NCI-H69 (cell line): ENCODE measurements around the gene EIF4A3.

ENCODE experiments used
- DNase-seq: peaks from one replicate; lab custom pipeline; 2025; lab: John Stamatoyannopoulos, UW

The EIF4A3 gene

DNA sequence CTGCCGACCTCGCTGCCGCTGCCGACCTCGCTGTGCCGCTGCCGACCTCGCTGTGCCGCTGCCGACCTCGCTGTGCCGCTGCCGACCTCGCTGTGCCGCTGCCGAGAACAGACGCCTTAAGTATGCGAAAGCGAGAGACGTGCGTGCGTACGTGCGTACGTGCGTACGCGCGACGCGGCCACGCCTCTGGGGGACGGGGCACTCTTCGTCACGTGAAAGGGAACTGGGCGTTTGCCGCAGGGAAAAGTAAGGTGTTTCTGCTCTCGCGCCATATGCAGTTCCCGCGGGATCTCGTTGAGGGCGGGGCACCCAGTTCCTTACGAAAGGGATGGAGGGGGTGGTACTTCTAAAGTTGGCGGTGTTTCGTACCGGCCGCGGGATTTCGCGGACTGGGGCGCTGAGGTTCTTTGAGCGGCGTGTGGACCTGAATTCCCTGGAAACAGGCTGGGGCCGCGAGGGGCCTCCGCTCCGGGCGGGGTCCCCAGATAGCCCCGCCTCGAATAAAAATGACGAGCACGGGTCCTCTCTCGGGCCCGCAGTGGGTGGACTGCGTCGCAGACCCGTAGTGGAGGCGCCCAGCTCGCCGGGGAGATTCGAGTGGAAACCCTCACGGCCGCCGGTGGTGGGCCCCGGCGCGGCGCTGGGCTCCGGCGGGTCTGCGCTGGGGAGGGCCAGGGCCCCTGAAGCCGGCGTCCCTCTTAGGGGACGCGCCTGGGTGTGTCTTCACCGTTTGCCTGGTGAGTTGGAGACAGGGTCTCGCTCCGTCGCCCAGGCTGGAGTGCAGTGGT lies at the start of gene EIF4A3:
EIF4A3 (minus strand) TSS at position 94 of the 788 bp plus-strand sequence. CDS start 167 bp downstream, outside the sequence.
- DNase-seq = peak; percentile 100

DNA sequence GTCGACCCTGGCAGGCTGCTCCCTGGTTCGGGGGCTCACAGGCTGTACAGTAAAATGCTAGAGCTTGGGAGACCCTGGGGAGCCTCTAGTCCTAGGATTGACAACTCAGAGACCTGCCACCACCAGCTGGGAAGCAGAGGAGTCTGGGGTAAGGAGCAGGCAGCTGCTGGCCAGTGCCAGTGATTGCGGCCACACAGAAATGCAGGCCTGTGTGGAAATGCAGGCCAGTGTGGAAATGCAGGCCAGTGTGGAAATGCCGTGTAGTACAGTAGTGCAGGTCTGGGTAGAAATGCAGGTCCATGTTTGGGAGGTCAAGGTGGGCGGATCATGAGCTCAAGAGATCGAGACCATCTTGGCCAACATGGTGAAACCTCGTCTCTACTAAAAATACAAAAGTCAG lies 49.7 kb upstream of the EIF4A3 start:
- DNase-seq = no peak

DNA sequence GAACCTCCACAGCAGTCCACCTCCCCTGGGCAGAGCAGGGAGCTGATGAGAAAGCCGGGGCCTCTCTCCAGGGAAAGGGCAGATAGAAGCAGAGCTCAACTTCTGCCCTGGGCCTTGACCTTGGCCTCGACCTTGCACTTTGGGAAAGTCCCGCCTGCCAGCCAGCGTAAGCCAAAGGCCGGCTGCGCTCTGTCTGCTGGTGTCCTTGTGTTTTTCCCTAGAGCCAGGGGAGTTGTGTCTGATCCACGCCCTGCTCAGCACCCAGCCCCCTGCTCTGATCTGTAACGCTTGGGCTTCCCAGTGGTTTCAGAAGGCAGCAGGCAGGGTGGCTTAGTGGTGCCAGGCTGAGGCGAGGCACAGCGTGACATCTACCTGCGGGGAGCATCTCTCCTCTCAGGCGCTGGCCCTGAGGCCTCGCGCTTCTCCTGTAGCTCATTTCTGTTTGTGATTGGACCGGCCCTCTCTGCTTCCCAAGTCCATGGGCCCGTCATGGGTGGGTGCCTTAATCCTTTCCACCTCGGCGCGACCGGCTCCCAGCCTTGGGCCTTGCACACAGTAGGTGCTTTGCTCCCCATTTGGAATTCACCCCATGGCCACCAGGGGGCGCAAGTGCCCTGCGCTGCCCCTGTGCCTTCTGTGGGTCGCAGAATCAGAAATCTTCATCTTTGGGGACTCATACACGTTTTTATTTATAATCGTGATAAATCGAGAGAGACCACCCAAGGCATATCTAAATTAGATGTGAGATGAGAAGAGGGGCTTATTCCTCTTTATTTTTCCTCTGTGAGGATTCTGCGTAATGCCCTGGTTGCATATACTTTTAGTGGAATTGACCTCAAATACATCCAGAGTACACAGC lies 49.0 kb upstream of the EIF4A3 start:
- DNase-seq = no peak

DNA sequence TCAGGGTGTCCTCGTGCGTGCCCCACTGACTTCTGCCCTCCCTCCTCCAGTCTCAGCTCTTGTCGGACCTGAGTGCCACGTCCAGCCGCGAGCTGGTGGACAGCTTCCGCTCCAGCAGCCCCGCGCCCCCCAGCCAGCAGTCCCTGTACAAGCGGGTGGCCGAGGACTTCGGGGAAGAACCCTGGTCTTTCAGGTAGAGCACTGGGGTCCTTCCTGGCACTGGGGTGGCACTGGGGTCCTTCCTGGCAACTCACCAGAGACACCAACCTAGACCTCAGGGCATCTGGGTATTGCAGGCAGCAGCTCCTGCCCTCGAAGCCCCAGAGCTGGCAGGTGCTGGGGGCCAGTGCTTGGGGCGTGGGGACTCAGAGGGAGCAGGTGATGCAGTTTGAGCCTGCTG lies 48.2 kb upstream of the EIF4A3 start:
- no peak for DNase-seq

- DNase-seq = no peak
Measured at GRCh38 chr17:80191865-80192661, 45.1 kb upstream of the EIF4A3 start.

GRCh38 chr17:80191192-80191591 lies 44.3 kb upstream of the EIF4A3 start:
- no peak for DNase-seq

DNA sequence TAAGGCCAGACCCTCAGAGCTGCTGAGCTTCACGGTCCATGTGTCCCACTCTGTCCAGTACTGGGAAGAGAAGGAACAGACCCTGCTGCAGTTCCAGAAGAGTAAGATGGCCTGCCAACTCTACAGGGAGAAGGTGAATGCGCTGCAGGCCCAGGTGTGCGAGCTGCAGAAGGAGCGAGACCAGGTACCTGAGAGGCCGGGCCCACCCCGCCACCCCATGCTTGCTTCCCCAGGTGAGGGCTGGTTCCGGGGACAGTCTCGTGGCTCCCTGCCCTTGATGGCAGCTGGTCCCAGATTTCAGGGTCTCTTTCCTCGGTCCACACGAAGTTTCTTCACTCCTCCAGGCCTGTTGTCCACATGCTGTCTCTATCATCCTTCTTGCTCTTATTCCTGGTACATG lies 43.8 kb upstream of the EIF4A3 start:
- DNase-seq = no peak

DNA sequence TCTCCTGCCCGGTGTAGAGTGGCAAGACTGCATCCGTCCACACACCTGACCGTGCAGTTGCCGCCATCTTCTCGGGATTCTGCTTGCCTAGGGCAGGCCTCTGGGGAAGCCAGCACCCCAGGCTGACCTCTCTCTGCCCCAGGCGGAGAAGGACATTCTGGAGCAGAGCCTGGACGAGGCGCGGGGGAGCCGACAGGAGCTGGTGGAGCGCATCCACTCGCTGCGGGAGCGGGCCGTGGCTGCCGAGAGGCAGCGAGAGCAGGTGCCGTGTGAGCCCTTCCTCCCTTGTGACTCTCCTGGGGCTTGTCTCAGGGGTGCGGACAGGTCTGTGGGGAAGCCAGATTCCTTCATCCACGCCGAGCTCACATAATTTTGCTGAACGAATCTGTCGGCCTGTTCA lies 42.7 kb upstream of the EIF4A3 start:
- no peak for DNase-seq

- DNase-seq = no peak
Measured at GRCh38 chr17:80187515-80187941, 40.6 kb upstream of the EIF4A3 start.

DNA sequence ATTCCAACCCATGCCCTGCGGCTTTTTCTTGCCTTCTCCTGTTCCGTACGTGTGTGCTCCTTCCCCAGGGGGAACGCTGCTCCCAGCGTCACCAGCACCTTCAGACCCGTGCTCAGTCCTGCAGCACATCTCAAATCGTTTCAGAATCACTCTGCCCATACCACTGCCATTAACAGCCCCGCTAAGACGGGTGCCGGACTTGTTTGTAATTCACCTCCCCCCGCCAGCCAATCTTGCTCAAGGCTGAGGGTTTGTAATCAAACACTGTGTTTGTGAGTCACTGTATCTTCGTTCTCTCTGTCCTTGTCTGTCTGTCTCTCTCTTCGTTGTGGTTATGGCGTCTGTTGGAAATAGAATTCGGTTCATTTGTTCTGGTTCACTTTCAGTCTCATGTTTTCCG lies 40.2 kb upstream of the EIF4A3 start:
- DNase-seq = no peak

DNA sequence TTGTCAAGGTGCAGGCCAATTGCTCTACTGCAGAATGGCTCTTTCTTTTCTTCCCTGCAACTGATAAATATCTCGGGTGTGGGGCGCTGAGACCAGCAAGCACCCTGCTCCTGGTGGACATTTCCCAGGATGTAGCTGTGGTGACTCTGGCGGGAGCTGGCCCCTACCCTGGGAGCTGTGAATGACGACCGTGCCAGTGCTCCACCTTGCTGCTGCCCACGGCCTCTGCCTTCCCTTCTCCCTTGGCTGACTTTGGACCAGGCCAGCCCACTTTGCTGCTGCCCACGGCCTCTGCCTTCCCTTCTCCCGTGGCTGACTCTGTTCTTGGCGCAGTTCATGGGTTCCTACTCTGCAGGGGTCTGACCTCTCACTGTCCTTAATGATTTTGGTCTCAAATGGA lies 39.0 kb upstream of the EIF4A3 start:
- DNase-seq = no peak

DNA sequence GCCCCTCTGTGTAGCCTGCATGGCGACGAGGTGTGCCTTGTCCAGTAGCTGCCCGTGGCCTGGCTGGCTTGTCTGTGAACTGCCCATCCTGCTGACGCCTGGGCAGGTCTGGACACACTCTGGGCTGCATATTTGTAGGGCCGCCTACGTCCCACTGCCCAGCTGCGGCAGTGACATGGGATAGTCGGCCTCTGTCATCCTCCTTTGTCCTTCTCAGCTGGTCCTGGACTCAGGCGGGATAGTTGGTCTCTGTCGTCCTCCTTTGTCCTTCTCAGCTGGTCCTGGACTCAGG lies 37.4 kb upstream of the EIF4A3 start:
- no peak for DNase-seq

- peak; percentile 19 for DNase-seq
Measured at GRCh38 chr17:80183581-80184422, 36.9 kb upstream of the EIF4A3 start.

DNA sequence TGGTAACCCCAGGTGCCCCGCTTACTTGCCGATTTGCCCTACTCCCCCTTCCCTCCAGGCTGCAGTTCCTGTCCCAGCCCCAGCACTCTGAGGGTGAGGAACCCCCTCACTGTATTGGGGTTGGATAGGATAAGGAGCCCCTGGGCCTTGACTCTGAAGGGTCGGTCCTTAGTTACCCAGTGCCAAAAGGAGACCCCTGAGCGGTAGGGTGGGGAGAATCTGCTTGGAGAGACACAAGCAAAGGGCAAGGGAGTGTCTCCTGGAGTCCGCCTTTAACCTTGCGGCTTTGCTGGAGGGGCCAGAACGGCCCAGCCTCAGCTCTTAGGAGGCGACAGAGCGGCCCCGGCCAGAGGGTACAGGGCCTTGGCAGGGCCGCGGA lies 35.9 kb upstream of the EIF4A3 start:
- DNase-seq = no peak

- no peak for DNase-seq
Measured at GRCh38 chr17:80182118-80182844, 35.4 kb upstream of the EIF4A3 start.

DNA sequence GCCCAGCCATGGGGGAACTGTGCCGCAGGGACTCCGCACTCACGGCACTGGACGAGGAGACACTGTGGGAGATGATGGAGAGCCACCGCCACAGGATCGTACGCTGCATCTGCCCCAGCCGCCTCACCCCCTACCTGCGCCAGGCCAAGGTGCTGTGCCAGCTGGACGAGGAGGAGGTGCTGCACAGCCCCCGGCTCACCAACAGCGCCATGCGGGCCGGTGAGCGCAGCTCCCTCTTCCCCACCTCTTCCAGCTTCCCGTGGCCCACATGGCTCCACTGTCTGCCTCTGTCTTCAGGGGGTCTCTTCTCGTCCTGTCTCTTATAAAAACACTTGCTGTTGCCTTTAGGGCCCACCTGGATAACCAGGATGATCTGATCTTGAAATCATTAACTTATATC lies 34.5 kb upstream of the EIF4A3 start:
- no peak for DNase-seq

DNA sequence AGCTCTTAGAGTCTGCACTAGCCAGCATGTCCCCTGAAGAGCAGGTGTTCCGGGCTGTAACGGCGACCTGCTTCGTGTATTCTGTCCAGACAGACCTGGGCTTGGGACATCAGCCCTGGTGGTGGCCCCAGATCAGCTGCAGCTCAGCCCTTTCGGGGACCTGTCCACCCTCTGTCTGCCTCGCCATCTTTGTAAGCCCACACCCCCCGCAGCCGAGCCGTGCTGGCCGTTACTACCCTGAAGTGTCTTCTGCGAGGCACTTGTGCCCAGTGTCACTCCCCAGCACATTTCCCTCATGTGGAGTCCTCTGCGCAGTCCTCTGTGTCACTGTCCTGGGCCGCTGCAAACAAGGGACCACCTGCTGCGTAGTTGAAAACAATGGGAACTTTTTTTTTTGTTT lies 33.3 kb upstream of the EIF4A3 start:
- DNase-seq = no peak

DNA sequence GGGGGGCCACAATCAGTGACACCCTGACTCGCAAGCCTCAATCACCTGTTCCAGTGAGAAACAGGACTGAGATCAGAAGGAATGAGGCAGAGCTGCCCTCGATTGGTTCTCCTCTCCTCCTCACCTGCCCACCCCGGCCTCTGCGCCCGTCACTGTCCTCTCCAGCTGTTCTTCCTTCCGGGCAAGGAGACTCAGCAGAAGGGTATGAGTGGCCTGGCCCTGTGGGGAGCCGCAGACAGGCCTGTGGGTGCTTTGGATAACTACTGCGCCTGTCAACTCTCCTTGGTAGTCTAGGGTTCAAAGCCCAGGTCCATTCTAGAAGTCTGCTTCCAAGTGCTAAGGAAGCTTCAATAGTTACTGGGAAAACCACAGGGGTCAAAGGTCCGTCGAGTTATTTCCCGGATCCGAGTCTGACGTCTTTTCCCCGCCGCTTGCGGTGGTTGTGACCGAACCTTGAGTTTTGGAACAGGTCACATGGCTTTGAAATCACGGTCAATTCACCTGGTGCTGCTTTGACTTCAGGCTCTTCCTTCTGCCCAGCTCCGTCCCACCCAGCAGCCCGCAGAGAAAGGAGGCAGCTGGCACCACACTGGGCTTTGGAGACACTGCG lies 31.2 kb upstream of the EIF4A3 start:
- DNase-seq = no peak

DNA sequence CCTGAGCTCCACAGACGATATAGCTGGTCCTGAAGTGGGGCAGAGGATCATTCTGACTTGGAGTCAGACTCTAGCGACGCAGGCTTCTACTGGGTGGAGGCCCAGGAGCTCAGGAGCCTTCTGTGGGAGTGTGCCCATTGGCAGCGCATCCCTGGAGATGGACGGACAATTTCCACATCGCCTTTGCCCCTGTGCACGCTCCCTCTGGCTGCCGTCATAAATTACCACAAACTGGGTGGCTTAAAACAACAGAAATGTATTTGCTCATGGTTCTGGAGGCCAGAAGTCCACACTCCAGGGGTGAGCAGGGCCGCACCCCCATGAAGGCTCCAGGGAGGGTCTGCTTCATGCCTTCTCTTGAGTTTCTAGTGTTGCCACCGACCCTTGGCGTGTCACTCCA lies 29.8 kb upstream of the EIF4A3 start:
- no peak for DNase-seq

DNA sequence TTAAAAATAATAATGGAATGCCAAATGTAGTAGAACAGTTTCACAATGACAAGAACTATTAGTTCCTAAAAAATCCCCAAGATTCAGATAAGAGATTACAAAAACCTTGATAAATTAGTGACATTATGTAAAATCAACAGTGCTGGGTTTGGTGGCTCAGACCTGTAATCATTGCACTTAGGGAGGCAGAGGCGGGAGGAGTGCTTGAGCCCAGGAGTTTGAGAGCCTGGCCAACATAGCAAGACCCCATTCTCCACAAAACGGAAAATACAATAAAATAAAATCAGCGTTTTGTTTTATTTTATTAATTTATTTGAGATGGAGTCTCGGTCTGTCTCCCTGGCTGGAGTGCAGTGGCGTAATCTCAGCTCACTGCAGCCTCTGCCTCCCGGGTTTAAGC lies 27.0 kb upstream of the EIF4A3 start:
- no peak for DNase-seq

- DNase-seq = no peak
Measured at GRCh38 chr17:80173126-80173525, 26.2 kb upstream of the EIF4A3 start.
